ENCODE results near the gene MORN1. TPM values are rescaled to one million over a fixed set of nuclear protein-coding genes. Genes with fewer than 3 reads are reported as not detected.

The MORN1 gene
- total RNA-seq, 1 donor from 2014 or later = 4.9 TPM

DNA sequence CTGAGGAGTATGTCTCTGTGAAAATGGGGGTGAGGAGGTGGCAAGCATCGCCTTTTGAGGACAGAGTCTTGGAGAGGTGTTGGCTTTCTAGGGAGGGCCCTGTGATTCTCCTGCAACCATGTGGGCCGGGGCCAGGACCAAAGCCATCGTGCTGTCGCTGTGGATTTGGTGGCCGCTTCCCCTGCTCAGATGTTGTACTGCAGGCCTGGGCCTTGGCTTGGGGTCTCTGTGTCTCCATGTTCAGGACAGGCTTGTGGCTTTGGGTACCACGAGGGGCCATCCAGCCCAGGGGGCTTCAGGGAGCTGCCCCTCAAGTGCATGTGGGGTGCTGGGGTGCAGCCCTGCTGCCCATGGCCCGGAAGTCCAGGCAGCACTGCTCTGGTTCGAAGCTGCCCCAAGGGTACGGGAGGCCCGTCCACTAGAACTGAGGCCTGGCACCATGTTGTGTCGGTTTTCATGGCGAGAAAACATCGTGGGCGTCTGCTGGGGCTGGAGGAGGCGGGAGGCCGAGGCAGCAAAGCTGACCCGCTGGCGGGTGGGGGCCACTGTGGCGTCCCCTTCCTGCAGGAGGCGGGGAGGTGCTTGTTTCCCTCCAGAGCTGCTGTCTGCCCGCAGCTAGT is 107.9 kb downstream of the MORN1 start:
- intact Hi-C loops (cut with DNase I) = no loop called here
- ATAC-seq (no peak), DNase-seq (ENCODE audit: missing footprints) (peak; percentile 52)

DNA sequence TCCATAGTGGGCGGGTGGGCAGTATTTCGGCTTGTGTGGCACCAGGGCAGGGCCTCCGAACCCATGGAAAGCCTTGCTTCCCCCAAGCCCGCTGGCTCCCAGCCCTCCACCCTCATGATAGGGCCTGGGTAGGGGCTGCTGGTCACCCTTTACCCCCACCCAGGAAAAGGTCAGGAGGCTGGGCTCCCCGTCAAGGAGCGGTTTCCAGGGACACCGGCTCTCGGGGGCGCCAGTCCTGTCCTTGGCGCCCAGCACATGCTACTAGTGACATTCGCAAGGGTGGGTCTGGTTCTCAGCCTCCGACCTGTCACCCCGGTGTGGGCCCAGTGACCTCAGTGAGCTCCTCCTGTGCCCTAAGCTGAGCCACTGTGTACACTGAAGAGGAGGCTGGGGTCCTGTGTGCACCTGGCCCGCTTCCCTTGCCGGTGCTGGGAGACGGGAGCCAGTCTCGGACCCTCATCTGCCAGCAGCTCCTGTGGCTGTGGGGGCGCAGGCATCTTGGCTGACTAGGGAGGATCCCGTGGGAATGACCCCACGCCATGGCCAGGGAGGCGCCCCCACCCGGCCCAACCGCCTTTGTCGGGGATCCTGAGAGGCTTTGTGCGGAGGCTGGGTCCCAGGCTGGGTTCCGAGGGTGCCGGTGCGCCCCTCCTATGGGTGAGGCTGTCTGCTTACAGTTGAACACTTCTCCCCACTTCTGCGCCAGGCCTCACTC is 108.6 kb downstream of the MORN1 start:
- intact Hi-C loops (cut with DNase I) = no loop called here
- no peak for ATAC-seq

DNA sequence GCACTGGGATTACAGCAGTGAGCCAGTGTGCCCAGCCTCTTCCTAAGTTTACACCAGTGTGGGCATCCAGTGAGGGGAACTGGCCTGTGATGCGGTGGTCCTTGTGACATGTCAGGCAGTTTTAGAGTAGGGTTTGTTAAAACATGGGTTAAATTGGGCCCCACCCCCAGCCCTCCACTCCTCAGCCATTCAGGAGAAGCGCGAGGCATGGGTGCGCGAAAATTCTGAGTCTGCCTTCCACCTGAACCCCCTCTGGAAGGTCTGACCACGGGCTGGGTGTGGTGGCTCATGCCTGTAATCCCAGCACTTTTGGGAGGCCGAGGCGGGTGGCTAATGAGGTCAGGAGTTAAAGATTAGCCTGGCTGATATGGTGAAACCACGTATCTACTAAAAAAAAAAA is 111.5 kb downstream of the MORN1 start:
- DNase-seq (ENCODE audit: missing footprints) (peak; percentile 61), ATAC-seq (no peak)

More for the DNA sequence above, 108.6 kb downstream of the MORN1 start:
- DNase-seq (ENCODE audit: missing footprints) = peak; percentile 68

DNA sequence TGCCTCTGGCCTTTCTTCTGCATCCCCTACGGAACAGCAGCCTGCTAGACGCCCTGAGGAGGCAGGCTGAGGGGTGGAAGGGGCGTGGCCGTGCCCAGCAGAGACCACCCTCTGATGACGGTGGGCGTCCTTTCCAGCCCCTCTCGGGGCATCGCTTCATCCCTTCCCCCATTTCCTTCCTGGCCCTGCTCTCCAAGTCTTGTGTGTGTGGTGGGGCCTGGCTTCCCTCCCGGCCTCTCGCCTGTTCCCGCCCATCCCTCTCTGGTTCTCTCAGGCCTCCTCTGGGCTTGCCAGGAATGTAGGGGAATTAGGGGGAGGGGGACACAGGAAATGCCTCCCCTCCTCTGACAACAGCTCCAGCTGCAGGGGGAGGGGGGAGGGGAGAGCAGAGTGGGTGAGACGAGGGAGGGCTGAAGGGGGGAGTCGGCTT is 112.1 kb downstream of the MORN1 start:
- intact Hi-C loops (cut with DNase I) = no loop called here
- ATAC-seq (peak; percentile 54), DNase-seq (ENCODE audit: missing footprints) (peak; percentile 80)

More for the DNA sequence above, 111.5 kb downstream of the MORN1 start:
- intact Hi-C loops (cut with DNase I) = no loop called here

DNA sequence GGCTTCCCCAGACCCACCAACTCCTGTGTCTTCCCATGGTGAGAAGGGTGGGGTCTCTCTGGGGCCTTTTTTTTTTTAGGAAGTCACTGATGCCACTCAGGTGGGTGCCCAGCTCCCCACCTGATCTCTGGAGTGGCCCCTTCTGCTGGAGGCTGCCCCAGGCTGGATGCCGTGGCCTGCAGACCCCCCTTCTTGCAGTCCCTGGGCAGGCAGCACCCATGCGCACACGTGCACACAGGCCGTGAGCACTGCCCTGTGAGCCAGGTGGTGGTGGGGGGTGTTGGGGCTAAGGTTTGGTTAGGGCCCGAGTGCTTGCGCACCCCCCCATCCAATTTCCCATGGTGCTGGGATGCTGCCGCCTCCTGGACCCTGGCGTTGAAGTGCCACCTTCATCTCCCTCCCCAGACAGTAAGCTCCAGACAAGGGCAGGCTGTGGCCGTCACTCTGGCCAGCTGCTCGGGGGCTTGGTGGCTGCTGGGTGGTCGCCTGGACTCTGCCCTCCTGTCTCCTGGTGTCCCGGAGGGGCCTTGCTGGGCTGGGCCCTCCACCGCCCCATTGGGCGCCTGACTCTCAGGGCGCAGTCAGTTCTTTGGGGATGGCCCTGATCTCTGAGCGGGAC is 112.7 kb downstream of the MORN1 start:
- no peak for ATAC-seq
- intact Hi-C loops (cut with DNase I) = no loop called here
- no peak for DNase-seq (ENCODE audit: missing footprints)

DNA sequence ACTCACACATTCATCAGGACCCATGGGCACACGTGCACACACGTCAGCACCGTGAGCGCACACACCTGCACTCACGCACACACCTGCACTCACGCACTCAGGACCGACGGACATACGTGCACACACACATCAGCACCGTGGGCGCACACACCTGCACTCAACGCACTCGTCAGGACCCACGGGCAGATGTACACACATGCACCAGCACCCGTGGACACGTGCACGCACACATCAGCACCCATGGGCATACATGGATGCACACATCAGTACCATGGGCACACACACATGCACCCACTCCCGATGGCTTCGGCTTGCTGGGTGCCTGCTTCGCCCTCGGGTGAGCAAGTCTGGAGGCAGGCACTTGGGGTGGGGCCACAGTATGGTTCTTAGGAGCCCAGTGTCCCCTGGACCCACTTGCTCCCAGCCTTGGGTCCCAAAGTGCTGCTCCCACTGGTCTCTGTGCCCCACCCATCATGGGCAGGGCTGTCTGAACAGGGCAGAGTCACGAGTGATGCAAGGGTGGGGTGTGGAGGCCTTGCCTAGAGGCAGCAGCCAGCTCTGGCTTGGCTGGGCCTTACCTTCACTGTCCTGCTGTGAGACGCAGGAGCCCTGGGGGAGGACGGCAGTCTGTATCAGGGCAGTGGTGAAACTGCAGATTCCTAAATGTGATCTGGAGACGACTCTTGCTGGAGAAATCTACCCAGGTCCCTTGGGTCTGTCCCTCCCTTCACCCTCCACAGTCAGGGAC is 113.4 kb downstream of the MORN1 start:
- DNase-seq (ENCODE audit: missing footprints) = peak; percentile 62

DNA sequence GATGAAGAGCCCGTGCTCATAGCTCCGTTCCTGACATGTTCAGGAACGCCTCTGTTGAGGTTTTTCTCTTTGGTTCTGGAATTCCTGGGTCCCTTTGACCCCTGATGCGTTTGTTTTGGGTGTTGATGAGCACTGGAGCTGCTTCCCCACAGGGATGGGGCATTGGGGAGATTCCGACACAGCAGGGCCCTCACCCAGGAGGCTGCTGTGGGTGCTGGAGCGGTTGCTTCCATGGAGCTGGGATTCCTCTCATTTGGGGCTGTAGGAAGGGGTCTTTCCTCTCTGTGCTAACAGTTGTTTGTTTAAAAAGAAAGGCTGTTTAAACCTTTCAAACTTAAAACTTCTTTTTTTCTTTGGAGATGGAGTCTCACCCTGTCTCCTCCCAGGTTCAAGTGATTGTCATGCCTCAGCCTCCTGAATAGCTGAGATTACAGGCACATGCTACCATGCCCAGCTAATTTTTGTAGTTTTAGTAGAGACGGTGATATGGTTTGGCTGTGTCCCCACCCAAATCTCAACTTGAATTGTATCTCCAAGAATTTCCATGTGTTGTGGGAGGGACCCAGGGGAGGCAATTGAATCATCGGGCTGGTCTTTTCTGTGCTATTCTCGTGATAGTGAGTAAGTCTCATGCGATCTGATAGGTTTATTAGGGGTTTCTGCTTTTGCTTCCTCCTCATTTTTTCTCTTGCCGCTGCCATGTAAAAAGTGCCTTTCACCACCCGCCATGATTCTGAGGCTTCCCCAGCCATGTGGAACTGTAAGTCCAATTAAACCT is 114.4 kb downstream of the MORN1 start:
- DNase-seq (ENCODE audit: missing footprints) = no peak
- ATAC-seq = no peak
- intact Hi-C loops (cut with DNase I) = no loop called here

More for the DNA sequence above, 113.4 kb downstream of the MORN1 start:
- ATAC-seq = peak; percentile 38
- intact Hi-C loops (cut with DNase I) = no loop called here

DNA sequence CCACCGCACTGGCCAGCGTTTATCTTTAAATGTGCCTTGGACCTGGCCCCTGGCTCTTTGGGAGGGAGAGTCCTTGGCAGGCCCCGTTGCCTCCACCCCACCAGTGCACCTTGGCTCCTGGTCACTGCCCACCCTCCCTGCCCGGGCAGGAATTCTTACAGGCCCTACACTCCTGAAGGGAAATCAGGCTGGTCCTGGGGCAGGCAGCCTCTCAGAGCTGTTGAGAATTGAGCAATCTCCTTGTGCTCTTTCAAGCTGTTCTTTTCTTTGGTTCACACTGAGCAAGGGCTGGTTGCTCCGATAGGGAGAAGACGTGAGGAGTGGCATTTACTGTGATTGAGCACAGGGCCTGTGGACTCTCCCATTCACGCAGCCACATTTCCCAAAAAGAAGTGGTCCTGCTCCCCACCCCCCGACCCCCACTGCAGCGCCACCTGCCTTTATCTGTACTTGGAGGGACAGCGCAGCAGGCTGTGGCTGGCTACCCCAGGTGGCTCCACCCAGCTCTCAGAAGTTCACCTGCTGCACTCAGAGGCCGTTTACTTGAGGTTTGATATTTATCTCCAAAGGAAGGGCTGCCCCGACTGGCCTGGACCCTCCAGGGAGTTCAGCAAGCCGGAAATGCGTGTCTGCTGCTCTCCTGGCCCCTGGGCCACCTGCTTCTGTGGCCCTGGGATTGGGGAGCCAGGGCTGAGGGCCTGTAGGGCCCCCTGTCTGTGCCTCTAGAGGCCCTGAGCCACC is 115.4 kb downstream of the MORN1 start:
- peak; percentile 62 for DNase-seq (ENCODE audit: missing footprints)
- ATAC-seq = peak; percentile 55
- intact Hi-C loops (cut with DNase I) = no loop called here

DNA sequence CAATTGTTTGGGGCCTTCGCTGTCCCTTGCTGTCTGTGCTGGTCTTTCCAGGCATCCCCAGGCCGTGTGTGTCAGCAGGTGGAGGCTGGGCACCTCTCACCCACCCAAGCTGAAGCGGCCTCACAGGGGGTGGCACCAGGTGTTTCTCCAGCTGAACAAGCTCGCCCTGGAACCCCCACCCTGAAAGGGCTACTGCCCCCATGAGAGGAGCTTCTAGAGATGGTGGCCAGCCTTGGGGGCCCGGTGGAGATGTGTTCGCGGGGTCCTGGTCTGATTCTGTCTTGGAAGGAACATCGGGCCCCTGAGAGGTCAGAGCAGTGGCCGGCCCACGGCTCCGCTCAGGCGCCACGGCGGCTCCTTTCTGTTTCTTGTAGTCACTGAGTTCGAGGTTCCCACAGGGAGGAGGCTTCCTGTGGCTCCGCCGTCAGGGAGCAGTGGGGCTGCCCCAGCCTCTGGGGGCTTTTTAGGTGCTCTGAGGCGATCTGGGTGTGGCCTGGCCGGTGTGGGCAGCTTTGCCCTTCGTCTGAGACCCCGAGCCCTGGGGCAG is 116.4 kb downstream of the MORN1 start:
- ATAC-seq (no peak), DNase-seq (ENCODE audit: missing footprints) (peak; percentile 59)
- intact Hi-C loops (cut with DNase I) = no loop called here

DNA sequence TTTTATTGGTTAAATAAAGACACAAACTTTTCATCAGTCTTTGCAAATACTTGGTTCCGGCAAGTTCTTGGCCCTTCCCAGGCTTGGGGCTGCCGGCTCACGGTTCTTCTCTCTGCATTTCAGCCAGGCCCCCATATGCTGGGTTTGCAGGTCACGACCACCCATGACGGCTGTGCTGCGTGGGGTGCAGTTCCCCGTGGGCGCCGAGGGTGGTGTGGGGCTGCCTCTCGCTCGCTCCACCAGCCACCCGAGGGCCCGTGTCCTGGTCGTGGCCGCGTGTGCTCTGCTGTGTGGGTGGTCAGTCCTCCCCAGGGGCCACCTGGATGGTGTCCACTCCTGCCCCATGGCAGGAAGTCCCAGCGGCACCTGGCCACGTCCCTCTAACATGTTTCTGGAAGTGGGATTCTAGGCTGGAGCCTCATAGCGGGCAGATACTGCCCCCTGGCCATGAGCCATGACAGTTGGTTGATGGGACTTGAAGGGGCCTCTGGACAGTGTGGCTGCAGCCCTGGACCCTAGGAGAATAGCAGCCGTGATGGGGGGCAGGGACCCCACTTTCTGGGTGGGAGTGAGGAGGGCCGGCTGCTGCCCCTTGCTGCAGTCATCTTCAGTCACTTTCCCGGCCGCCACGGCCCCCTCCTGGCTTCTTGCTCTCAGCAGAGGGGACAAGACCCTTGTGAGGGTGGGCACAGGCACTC is 117.0 kb downstream of the MORN1 start:
- intact Hi-C loops (cut with DNase I) = no loop called here
- no peak for ATAC-seq
- DNase-seq (ENCODE audit: missing footprints) = peak; percentile 50

DNA sequence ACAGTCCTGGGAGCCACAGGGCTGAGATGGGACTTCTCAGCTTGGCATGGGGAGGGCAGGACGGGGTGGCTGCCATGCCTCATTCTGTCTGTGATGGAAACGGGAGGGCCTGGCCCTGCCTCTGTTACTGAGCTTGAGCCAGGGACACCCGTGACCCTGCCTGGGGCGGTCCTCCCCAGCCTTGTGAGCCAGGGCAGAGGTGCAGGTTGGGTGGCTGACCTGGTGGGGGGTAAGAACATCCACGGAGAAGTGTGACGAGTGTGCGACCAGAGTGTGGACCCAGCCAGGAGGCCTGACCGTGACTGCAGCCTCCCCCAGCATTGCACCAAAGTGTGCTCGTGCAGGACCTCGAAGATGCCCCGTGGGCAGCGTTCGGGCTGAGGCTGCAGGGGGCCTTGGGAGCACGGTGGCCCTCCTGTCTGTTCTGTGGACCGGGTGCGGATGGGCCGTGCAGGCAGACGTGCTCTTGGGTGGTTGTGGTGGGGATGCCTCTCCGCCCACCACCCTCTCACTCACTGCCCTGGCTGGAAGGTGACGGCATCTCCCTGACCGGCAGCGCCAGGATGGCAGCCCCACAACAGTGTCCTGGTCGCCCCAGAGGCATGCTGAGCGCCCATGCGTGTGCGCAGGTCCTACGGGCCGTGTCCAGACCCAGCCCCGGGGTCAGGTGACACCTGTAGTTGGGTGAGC is 117.8 kb downstream of the MORN1 start:
- intact Hi-C loops (cut with DNase I) = no loop called here
- DNase-seq (ENCODE audit: missing footprints) (peak; percentile 61), ATAC-seq (peak; percentile 30)

DNA sequence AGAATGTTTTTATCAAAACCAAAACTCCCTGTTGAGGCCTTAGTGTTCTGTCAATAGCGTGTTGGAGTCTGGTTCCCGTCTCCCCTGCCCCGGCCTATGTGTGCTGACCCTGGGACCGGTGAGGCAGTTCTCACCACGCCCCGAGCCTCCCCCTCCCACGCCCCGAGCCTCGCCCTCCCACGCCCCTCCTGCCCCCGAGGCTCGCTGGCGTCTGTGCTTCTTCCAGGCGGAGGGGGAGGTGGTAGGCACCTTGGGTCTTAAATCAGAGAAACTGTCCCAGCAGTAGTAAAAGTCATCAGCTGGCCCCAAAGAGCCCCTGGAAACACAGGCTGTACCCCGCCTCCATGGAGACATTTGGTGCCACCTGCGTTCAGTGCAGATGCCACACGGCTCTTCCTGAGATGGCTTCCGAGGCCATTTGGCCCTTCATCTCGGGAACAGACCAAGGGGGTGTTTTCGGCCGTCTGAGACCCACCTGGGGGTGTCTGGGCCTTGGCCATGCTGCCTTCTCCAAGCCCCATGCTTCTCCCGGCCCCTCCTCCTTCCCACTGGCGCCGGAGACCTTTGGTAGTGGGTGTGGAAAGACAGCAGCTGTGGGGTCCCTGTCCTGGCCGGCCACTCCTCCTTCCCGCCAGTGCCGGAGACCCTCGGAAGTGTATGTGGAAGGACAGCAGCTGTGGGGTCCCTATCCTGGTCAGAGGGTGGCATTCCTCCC is 118.5 kb downstream of the MORN1 start:
- intact Hi-C loops (cut with DNase I) = no loop called here
- ATAC-seq = no peak
- peak; percentile 48 for DNase-seq (ENCODE audit: missing footprints)

DNA sequence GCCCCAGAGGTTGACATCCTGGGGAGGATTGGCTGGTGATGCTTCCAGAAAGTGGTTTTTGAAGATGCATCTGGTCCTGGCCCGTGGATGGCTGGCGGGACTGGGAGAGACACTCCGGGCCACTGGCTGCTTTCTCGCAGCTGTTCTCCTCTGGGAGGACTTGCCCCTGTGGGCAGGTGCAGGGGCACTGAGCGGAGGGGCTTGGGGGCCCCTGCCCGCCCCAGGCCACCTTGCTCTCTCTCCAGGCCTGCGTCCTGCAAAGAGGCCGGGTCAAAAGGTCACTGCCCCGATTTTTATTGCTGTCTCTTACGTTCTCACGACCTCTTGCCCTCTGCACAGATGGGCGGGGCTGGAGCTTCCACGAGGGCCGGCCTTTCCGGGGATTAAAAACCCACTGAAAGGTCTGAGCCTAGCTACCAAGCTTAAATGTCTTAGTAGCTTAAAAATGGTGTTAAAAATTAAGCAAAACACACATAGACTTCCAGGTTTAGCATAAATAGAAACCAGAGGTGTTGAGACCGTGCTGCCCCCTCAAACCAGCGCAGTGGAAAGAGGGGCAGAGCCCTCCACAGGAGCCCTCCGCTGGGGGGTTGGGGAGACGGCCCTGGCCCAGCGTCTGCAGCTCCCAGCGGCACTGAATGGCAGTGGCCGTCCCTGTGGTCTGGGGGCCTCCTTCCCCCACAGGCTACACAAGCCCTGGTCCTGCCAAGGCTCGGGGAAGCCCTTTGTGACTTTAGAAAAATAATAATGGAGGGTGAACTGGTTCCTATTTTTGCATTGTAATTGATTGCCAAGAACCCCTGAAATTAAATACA is 119.3 kb downstream of the MORN1 start:
- DNase-seq (ENCODE audit: missing footprints) = peak; percentile 67
- intact Hi-C loops (cut with DNase I) = no loop called here
- ATAC-seq = no peak
